ENCODE data around the gene DLGAP1.

- no peak for TF ChIP-seq CTCF (IDR thresholded peaks at IDR 0.05; ENCODE audit: low read depth, low read length)
- TF ChIP-seq EZH2phosphoT487 (IDR thresholded peaks at IDR 0.05; ENCODE audit: low read depth), result no peak
Observed at GRCh38 chr18:3691705-3692104, 763.4 kb downstream of the DLGAP1 start.
